Fibroblast of skin of left quadriceps (primary cell): ENCODE measurements around the gene EPM2AIP1.
"Not testable (repeated sequence)": the region's sequence is repeated elsewhere in the genome, so short reads cannot be mapped to it uniquely, and the experiment has no call there.

Source experiments
- DNase-seq, 2 experiments: peaks; one replicate each; pipeline ENCODE4 v3.0.0-alpha.2; 2013; ENCODE audit warnings: low read depth in 2 of 2

The EPM2AIP1 gene

DNA sequence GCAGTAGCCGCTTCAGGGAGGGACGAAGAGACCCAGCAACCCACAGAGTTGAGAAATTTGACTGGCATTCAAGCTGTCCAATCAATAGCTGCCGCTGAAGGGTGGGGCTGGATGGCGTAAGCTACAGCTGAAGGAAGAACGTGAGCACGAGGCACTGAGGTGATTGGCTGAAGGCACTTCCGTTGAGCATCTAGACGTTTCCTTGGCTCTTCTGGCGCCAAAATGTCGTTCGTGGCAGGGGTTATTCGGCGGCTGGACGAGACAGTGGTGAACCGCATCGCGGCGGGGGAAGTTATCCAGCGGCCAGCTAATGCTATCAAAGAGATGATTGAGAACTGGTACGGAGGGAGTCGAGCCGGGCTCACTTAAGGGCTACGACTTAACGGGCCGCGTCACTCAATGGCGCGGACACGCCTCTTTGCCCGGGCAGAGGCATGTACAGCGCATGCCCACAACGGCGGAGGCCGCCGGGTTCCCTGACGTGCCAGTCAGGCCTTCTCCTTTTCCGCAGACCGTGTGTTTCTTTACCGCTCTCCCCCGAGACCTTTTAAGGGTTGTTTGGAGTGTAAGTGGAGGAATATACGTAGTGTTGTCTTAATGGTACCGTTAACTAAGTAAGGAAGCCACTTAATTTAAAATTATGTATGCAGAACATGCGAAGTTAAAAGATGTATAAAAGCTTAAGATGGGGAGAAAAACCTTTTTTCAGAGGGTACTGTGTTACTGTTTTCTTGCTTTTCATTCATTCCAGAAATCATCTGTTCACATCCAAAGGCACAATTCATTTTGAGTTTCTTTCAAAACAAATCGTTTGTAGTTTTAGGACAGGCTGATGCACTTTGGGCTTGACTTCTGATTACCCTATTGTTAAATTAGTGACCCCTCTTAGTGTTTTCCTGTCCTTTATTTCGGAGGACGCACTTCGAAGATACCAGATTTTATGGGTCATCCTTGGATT lies 674 bp upstream of the EPM2AIP1 start, which contains the start of gene MLH1:
Gene MLH1, plus strand, starts transcription at position 193 of the 958 bp plus-strand sequence. Its CDS starts 30 bp downstream, at position 223.
- peak; percentile 100 for DNase-seq

DNA sequence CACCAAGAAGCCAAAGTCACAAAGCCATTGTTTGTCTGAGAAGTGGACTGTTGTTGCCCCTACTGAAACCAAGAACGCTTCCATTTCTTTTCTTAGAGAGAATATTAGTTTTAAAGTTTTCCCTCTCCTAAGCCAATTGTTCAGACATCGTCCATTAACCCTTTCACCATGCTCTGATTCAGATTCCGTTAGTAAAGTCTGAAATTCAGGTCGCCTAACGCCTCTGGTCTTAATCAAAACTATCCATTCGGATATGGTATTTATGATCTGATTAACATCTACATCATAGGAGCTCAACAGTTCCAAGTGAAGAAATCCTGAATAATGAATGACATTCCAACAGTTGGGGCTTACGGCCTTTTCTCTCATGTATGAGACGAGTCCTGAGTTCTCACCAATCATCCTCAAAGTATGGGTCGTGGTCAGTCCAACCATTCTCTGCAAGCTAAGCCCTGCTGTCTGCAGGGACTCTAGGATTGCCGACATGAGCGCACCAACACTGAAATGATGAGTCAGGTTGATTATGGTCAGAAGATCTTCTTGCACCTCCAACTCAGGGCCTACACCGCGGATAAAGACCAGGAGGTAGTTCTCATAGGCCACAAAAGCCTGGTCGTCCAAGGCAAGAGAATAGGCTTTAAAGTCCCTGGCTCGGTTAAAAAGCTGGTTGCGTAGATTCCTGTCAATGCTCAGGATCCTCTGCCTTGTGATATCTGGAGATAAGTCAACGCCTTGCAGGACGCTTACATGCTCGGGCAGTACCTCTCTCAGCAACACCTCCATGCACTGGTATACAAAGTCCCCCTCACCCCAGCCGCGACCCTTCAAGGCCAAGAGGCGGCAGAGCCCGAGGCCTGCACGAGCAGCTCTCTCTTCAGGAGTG lies 767 bp downstream of the EPM2AIP1 start:
- DNase-seq: peak; percentile 16 to 21

DNA sequence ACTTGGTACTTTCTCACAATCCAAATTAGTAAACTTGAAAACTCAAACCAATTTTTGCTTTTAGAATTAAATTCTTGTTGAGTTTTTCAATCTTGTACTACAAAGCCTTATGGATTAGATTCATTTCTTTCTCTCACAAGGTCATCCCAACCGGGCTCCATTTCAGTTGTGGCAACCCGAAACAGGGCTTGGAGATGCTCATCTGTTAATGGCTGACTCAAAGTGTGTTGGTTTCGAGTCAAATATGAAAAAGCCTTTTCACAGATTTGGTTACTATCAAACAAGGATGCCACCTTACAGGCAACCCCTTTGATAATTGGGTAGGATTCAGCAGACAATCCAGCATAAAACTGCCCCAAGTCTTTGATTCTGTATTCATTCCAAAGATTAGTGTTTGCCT lies 1.8 kb downstream of the EPM2AIP1 start:
- no peak for DNase-seq

DNA sequence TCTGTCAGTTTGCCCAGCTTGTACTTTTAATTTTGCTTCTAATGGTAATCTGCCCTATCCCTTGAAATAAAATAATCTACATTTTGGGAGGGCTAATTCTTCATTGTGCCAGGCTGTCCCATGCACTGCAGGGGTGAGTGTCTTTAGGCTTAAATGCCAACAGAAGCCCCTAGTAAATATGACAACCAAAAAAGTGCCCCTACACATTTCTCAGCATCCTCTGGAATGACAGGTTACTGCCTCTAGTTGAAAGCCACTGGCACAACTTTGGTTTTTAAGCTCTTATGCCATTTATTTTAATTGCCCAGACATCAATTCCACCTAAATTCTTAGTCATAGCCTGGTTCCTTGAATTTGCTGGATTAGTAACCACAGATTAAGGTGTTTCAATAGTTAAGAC lies 3.4 kb downstream of the EPM2AIP1 start:
- DNase-seq: no peak

DNA sequence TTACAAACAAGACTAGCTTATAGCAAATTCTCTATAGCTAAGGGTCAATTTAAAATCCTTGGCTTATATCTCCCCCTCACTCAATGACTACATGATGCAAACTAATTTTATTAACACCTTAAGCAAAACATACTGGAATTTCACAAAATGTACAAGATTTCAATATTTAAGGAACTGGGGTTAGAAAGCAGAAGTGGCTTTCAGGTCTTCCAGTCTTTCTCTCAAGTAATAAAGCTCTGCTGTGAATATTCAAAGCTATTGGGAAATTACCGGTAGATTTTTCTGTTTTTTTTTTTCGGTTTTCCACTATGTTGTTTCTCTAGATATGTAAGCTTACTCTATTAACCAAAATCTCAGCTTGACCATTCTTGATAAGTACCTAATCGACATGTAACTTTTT lies 3.9 kb downstream of the EPM2AIP1 start:
- no peak for DNase-seq

DNA sequence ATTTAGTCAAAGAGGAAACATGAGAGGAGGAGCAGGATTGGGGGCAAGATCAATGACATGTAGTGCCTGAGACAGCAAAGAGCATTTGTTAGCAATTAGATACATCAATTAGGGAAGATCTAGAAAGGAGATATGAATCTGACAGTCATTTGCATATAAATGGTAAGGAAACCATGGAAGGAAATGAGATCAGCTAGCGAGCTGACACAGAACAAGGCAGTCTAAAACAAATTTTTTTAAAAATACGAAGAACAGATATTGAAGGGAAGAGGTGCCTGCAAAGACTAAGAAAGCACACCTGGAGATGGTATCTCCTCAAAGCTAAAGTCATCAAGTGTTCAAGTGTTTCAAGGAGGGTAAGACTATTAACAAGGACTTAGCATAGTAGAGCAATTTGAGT lies 4.6 kb downstream of the EPM2AIP1 start:
- DNase-seq: no peak

DNA sequence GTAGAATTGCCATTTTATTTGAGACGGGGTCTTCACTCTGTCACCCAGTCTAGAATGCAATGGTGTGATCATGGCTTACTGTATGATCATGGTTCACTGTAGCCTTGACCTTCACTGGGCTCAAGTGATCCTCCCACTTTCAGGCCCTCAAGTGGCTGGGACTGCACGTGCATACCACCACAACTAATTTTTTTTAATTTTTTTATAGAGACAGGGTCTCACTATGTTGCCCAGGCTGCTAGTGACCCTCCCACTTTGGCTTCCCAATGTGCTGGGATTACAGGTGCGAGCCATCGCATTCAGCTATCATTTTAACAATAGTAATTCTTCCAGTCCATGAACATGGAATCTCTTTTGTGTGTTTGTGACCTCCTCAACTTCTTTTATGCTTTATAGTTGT lies 11.9 kb downstream of the EPM2AIP1 start:
- no peak for DNase-seq

DNA sequence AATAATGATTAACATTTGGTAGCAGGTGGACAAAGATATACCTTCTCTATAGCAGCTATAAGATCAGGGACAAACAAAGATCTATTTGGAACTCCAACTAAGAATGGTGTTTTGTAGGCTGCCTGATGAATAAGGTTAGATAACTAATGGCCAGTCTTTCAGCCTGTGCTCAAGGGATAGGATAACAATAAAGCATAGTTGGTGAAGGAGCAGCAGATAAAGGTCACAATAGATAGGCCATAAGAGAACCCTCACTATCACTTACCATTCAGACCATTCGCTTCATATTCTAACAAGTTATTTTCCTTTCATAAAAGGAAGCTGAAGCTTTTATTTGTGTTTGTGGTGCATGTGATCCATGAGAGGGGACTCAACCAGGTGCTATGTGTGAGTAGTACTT lies 19.8 kb downstream of the EPM2AIP1 start:
- no peak for DNase-seq

DNA sequence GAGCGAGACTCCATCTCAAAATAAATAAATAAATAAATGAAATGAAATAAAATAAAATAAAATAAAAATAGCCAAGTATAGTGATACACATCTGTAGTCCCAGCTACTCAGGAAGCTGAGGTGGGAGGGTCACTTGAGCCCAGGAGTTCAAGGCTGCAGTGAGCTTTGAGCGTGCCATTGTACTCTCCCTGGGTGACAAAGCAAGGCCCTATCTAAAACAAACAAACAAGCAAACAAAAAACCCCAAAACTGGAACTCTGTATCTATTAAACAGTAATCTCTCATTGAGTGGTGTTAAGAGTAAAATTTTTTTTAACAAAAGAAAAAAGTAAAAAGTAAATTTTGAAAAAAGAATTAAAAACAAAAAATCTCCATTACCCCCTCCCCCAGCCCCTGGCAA lies 20.8 kb downstream of the EPM2AIP1 start:
- no peak for DNase-seq

DNA sequence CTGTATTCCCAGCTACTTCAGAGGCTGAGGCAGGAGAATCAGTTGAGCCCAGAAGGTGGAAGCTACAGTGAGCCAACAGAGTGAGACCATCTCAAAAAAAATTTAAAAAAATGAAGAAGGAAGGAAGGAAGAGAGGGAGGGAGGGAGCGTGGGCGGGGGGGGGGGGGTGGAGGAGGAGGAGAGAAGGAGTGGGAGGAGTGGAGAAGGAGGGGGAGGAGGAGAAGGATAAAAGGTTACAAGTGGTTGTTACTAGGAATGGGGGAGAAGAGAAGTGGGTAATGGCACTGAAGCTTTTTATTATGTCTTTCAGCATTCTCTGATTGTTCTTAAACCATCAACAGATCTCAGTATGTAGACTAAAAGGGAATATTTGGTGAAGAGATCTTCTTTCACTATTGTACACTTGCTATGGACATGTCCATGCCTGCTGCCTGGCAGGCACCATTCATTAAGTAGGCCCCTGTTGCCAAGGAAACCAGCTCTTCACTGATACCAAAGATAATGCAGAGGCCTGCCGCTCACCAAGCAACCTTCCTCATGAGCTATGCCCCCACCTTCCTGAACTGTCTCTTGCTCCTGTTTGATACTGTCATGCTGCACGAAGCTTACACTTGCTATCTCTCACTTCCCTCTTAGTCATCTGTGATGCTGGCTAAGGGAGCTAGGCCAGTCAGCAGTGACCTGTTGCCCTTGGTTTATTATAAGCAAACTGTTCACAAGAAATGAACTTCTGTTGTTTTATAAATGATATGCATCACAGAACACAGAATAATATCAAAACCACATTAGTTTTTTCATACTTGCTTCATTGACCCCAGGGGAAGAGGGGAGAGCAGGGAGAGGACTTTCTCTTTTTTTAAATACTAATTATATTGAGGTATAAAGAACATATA lies 23.1 kb downstream of the EPM2AIP1 start:
- DNase-seq: no peak

DNA sequence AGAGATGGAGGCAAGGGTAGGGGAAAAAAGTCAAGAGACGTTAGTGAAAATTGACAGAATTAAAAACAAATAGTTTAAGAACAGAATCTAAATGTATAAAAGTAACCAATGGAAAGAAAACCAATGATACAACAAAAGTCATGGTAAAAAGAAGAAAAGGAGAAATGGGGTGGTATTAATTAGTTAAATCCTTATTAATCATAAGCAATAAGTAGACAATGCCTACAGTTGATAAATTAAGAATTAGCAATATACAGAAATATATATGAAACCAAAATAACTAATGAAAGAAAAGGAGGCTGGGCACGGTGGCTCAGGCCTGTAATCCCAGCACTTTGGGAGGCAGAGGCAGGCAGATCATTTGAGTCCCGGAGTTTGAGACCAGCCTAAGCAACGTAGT lies 23.8 kb downstream of the EPM2AIP1 start:
- no peak for DNase-seq

DNA sequence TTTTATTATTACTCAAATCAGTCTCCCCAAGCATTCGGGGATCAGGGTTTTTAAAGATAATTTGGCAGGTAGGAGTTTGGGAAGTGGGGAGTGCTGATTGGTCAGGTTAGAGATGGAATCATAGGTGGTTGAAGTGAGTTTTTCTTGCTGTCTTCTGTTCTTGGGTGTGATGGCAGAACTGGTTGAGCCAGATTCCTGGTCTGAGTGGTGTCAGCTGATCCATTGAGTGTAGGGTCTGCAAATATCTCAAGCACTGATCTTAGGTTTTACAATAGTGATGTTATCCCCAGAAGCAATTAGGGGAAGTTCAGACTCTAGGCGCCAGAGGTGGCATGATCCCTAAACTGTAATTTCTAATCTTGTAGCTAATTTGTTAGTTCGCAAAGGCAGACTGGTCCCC lies 27.5 kb downstream of the EPM2AIP1 start:
- no peak for DNase-seq

DNA sequence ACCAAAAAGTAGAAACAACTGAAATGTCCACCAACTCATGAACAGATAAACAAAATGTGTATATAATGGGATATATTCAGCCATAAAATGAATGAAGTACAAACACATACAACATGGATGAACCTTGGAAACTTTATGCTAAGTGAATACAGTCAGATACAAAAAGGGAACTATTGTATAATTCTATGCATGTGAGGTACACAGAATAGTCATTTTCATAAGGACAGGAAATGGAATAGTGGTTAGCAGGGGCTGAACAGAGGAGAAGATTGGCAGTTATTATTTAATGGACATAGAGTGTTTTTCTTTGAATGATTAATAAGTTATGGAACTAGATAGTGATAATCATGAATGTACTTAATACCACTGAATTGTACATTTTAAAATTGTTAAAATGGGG lies 28.1 kb downstream of the EPM2AIP1 start:
- DNase-seq: no peak

DNA sequence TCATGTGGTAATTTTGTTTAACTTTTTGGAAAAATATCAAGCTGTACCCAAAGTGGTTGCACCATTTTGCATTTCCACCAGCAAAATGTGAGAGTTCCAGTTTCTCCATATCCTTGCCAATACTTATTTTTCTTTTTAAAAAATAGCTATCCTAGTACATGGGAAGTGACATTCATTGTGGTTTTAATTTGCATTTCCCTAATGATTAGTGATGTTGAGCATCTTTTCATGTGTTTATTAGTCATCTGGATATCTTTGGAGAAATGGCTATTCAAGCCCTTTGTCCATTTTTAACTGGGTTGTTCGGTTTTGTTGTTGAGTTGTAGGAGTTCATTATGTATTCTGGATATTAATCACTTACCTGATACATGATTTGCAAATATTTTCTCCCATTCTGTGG lies 28.6 kb downstream of the EPM2AIP1 start:
- DNase-seq: no peak

DNA sequence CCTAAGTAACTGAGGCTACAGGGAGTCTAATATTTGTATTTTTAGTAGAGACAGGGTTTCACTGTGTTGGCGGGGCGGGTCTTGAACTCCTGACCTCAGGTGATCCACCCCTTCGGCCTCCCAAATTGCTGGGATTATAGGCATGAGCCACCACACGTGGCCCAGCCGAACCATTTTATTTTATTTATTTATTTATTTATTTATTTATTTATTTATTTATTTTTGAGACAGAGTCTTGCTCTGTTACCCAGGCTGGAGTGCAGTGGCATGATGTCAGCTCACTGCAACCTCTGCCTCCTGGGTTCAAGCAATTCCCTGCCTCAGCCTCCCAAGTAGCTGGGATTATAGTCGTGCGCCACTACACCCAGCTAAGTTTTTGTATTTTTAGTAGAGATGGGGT lies 29.9 kb downstream of the EPM2AIP1 start:
- DNase-seq: not testable (repeated sequence)

DNA sequence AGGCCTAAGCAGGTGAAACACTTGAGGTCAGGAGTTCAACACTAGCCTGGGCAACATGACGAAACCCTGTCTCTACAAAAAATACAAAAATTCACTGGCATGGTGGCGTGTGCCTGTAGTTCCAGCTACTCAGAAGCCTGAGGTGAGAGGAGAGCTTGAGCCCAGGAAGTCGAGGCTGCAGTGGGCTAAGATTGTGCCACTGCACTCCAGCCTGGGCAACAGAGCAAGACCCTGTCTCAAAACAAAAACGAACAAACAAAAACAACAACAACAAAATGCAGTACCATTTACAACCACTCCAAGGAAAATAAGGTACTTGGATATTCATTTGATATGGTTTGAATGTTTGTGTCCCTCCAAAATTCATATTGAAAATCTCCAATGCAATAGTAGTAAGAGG lies 32.4 kb downstream of the EPM2AIP1 start:
- no peak for DNase-seq

DNA sequence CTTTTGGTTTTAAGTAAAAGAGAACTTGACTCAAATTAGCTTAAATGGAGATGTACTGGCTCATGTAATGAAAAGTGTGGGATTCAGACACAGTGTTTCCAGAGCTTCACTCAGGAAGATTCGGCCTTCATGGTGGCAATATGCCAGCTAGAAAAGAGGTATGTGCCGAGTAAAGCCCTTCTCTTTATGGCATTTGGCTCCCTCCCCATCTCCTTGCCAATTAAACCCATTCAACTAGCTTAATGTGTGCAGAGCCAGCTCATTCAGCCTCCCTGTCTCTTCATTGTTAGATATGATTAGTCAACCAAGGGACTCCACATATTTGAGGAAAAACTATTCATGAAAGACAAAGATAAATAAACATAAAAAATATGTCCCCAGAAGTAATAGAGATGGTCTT lies 33.1 kb downstream of the EPM2AIP1 start:
- no peak for DNase-seq

DNA sequence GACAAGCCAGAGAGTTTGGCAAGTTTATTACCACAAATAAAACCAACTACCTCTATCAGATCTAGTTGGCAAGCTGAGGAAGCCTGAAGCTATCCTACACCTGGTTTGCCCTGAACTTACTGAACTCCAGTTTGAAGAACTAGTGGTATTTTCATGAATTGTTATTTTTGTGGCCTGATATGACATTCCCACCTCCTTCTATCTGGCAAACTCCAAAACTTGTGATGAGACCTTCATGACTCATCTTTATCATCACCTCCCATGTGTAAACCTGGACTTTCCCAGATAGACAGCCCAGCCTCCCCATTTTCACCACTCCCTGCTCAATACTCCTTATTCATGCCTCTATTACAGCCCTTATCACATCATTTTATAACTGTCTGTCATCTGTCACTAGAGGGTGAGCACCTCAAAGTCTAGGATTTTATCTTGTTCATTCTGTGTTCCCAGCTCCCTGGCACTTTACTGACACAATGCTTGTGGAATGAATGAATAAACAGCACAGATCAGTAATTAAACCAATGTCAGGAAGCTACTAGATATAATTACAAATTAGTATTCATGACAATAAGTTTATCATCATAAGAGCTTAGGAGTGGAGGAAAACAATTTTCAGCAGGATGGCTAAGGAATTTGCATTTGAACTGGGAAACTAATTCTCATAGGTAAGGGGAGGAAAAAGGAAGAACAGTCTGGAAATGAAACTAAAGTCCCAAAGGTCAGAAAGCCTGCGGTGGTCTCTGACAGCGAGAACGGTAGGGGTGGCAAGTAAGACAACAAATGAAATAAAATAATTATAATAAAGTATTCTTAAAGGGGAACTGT lies 34.9 kb downstream of the EPM2AIP1 start:
- DNase-seq: peak; percentile 29 to 31

DNA sequence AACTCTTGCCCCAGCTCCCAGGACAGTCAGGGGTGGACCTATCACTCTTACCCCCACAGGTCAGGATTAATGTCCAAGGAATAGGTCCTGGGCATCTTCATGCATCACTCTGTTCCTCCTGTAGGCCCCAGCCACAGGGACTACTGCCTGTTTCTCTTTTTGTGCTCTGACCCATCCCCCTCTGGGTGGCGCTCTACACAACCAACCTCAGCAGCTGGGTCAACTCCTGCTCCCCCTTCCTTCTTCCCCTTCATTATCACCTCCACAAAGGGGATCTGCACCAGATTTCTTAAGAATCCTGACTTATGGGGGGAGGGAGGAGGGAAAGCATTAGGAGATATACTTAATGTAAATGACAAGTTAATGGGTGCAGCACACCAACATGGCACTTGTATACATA lies 35.9 kb downstream of the EPM2AIP1 start:
- DNase-seq: no peak

DNA sequence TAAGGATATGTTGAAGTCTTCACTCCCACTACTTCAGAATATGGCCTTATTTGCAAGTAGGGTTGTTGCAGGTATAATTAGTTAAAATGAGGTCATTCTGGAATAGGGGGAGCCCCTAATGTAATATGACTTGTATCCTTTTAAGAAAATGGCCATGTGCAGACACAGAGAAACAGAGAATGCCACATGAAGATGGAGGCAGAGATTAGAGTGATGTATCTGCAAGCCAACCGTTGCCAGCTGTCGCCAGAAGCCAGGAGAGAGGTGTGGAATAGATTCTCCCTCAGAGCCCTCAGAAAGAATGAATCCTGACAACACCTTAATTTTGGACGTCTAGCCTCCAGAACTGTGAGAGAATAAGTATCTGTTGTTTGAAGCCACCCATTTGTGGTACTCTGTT lies 36.8 kb downstream of the EPM2AIP1 start:
- DNase-seq: no peak
